AG04449 (cell line): ENCODE measurements around the gene PGAP1.
A peak's percentile ranks its signal among the peaks of the same experiment; 100 is the strongest.

Source experiments
- CTCF ChIA-PET: fragments of 350-600 bp; formaldehyde crosslinking; extraction: SDS; loops from one replicate; lab custom pipeline; 2021; ENCODE audit warnings: antibody characterized with exemption; lab: Yijun Ruan, JAX
- POLR2A ChIA-PET: fragments of 400-600, 350-600 bp; formaldehyde crosslinking; extraction: SDS; loops from one replicate; lab custom pipeline; 2020; ENCODE audit warnings: antibody characterized with exemption, inconsistent platforms; lab: Yijun Ruan, JAX
- DNase-seq: peaks from one replicate; pipeline ENCODE4 v3.0.0-alpha.2; 2010; ENCODE audit warnings: low read depth, low spot score
- H3K4me3 ChIP-seq: 2 replicates; pipeline ENCODE4 v1.5.1; 2011; ENCODE audit warnings: low read depth, mild to moderate bottlenecking, control low read depth, low read length
- CTCF ChIP-seq: IDR thresholded peaks from one replicate; pipeline ENCODE4 v1.5.1; 2011; ENCODE audit warnings: mild to moderate bottlenecking, moderate library complexity, low read length, control low read depth, inconsistent platforms; ENCODE audit not compliant: insufficient read depth; ENCODE audit errors: missing control alignments

PGAP1 gene

GRCh38 chr2:196926562-196927375 is at the start of gene PGAP1:
Gene PGAP1 (minus strand): TSS chr2:196926707. CDS start chr2:196926616, 91 bp downstream.
- H3K4me3 ChIP-seq = peak within 1 kb of the TSS; percentile 85
- POLR2A ChIA-PET = interaction anchor here (0.5 to 1.0 kb wide), 2 partner anchors 12 to 765 kb away, joined by 4 read pairs; no protein-coding TSS in a partner anchor
- CTCF ChIA-PET = interaction anchor here (0.7 kb wide), 1 partner anchor 242 kb away, joined by 3 read pairs; no protein-coding TSS in a partner anchor
- peak; percentile 19 for DNase-seq
- TF ChIP-seq CTCF = no peak

- no peak for DNase-seq
- CTCF ChIA-PET = no interaction called here
- POLR2A ChIA-PET = no interaction called here
Measured at GRCh38 chr2:196974970-196975369, 48.5 kb upstream of the PGAP1 start.

GRCh38 chr2:196971574-196972279 is 45.2 kb upstream of the PGAP1 start:
- CTCF ChIA-PET = interaction anchor here (1.2 kb wide), 1 partner anchor 17 kb away, joined by 3 read pairs; no protein-coding TSS in a partner anchor
- no peak for TF ChIP-seq CTCF
- POLR2A ChIA-PET = no interaction called here
- no peak overlapping the region for H3K4me3 ChIP-seq
- DNase-seq = no peak

More at GRCh38 chr2:196974970-196975369, 48.5 kb upstream of the PGAP1 start:
- no peak overlapping the region for H3K4me3 ChIP-seq
- no peak for TF ChIP-seq CTCF

- CTCF ChIA-PET = interaction anchor here (0.7 to 1.5 kb wide), 2 partner anchors 14 to 42 kb away, joined by 3 to 4 read pairs; no protein-coding TSS in a partner anchor
Measured at GRCh38 chr2:196970099-196970498, 43.6 kb upstream of the PGAP1 start.

GRCh38 chr2:196968516-196968915 is 42.0 kb upstream of the PGAP1 start:
- ChIA-PET POLR2A (no interaction called here), CTCF (no interaction called here)
- no peak for TF ChIP-seq CTCF
- no peak for DNase-seq
- no peak overlapping the region for H3K4me3 ChIP-seq

More at GRCh38 chr2:196970099-196970498, 43.6 kb upstream of the PGAP1 start:
- POLR2A ChIA-PET = no interaction called here
- DNase-seq = no peak
- H3K4me3 ChIP-seq = no peak overlapping the region
- no peak for TF ChIP-seq CTCF

- DNase-seq = no peak
- no peak overlapping the region for H3K4me3 ChIP-seq
- POLR2A ChIA-PET = no interaction called here
- TF ChIP-seq CTCF = no peak
- CTCF ChIA-PET = no interaction called here
Measured at GRCh38 chr2:196967775-196968174, 41.3 kb upstream of the PGAP1 start.
